CD4-positive, alpha-beta T cell treated with Interleukin-10 for 1 hour (primary cell): Measurements from ENCODE around the gene BCR.

Experiments used
- DNase-seq: peaks from one replicate; pipeline ENCODE4 v3.0.0-alpha.2; 2020

The BCR gene

DNA sequence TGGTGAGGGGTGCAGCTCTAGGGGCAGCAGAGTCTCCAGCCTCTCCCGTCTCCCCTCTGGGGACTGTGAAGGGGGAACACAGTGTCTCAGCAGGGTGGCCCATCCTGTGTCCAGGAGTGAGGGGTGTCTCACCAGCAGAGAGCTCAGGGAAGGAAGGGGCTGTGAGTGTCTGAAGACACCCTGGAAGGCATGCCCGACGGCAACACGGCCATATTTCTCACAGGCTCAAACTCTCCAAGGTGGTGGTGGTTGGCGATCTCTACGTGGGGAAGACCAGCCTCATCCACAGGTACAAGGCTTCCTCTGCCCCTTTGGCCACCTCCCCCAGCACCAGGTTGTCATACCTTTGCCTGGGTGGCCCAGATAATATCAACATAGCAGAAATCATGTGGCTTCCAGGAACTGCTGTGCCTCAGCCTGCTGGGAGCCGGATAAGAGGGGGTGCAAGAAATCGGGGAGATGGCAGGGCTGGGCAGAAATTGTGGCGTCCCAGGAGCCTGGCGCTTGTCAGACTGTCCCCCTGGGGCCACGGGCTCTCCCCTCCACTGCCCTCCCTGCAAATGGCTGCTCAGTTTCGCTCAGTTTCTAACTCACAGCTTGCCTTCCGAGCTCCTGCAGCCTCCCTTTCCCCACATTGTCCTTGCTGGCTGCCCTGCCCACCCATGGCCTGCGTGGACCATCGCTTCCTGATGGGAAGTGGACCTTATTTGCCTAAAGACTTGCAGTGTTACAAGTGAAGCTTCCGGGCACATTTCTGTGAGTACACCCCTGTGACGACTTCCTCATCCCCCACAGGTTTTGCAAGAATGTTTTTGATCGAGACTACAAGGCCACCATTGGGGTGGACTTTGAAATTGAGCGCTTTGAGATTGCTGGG lies 27.8 kb upstream of the BCR start:
- no peak for DNase-seq

DNA sequence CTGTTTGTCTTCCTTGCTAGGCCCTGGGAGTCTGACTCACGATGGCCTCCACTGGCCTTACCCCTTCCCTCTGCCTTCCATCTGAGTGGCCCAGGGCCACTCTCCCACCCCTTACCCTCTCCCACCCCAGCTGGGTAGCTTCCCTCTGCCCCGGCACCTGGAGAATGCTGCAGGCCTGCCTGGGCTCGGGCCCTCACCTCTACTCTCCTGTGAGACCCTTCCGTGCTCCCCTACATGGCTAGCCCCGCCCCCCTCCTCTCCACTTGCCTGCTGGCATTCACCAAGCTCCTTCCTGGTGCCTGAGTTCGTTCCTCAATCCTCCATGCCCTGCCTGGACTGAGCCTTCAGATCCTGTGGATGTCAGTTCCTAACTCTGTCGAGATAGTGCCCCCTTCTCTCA lies 26.3 kb upstream of the BCR start:
- no peak for DNase-seq

GRCh38 chr22:23154461-23154860 lies 25.8 kb upstream of the BCR start:
- DNase-seq = no peak

DNA sequence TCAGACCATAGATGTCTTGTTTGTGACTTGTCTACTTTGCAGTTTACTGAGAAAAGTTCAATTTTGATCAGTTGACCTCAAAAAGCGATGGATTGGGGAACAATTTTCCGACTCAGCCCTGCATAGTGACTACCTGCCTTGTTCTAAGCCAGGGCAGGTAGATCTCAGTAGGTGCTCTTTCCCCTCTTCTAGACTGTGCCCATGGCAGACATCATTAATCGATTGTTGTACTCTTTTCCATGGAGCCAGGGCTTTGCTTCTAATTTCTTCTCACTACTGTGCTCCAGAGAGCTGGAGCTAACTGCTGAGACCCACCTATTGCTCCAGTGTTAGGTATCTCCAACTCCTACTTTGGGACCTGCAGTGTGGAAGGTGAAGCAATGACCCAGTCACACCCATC lies 25.2 kb upstream of the BCR start:
- DNase-seq = no peak

DNA sequence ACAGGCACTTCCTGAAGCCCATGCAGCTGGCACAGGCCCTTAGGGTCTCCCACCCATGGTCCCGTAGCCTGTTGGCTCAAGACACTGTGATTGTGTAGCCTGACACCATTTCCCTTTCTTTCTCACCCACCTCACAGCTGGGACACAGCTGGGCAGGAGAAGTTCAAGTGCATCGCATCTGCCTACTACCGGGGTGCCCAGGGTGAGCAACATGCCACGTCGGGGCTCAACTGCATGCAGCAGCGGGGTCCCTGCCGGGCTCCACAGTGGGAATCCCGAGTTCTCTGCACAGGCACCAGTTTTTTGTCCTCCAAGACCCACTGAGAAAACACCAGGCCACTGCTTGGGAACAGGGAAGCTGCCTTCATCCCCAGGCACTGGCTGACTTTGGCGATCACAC lies 24.5 kb upstream of the BCR start:
- DNase-seq = no peak

DNA sequence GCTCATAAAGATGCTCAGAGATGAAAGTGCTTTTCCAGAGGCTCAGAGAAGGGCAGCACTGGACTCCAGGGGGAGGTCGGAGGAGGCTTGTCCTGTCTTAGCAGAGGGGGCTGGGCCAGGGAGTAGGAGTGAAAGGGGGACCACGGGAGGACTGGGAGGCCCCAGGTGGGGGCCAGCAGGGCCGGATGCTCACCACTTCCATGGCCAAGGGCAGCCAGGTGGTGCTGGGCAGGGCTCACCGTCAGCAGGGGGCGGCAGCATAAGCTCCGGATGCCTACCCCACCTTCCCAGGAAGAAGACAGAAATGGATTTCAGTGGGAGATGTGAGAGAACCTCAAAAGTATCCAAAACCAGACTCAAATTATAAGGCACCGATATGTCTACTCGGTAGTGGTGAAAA lies 24.0 kb upstream of the BCR start:
- DNase-seq = no peak

- no peak for DNase-seq
Measured at GRCh38 chr22:23157560-23158515, 22.5 kb upstream of the BCR start.

GRCh38 chr22:23158516-23159290 lies 21.6 kb upstream of the BCR start:
- DNase-seq = no peak

DNA sequence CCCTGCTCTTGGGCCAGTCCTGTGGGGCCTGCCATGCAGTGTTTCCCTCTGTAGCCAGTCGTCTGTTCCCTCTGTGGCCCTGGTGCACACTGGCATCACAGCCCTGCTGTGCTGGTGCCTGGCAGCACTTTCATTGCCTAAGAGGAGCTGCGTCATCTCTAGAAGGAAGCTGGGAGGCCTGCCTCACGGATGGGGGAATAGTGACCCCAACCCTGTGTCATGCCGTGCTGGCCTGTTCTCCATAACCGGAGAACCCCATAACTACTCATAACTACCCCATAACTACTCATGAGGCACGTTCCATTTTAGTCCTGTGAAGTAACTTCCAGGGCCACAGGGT lies 21.0 kb upstream of the BCR start:
- no peak for DNase-seq

GRCh38 chr22:23161029-23161428 lies 19.3 kb upstream of the BCR start:
- no peak for DNase-seq

GRCh38 chr22:23161574-23161973 lies 18.7 kb upstream of the BCR start:
- no peak for DNase-seq

- DNase-seq = no peak
Measured at GRCh38 chr22:23163665-23164064, 16.6 kb upstream of the BCR start.

DNA sequence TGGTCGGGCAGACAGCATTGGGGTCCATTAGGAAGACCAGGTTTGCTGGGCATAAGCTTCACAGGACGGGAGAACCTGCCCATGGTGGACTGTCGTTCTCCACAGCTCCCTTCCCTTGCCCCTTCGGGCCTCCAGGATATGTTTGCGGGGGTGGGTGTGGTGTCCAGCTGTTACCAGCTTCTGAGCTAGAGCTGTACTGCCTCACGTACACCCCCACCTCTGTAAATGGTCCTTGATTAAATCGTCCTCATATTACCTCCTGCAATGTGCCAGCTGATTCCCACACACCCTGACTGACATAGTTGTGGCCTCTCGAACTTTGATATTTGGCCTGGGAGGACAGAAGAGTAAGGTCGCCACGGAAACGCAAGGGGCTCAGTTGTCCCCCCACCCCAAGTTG lies 16.2 kb upstream of the BCR start:
- DNase-seq = no peak

DNA sequence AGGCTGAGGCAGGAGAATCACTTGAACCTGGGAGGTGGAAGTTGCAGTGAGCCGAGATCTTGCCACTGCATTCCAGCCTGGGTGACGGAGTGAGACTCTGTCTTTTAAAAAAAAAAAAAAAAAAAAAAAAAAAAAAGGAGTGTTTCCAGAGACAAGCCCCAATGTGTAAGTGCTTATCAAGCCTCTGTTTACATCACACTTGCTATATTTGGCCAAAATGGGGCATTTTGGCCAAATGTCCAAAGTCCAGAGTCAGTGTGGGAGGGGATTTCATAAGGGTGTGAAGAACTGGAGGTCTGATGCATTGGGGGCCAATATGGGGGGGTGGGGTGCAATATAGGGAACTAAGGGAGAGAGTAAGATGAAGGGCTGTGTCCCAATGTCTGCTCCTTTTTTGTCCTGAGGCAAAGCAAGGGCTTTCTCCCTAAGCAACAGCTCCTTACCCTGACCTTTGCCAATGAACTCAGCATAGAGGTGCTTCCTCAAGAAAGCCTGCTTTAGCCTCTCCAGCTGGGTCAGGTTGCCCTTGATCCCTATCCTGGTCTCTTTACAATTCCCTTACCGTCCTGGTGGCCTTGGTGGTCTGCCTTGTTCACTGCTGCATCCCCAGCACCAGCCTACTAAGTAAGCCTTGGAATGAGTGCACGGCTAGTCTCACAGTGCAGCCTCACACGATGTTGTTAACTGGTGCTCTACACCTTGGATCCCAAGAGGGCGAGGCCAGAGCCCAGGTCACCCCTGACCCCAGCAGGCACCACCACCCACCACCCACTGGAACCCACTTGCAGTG lies 14.1 kb upstream of the BCR start:
- DNase-seq = no peak

DNA sequence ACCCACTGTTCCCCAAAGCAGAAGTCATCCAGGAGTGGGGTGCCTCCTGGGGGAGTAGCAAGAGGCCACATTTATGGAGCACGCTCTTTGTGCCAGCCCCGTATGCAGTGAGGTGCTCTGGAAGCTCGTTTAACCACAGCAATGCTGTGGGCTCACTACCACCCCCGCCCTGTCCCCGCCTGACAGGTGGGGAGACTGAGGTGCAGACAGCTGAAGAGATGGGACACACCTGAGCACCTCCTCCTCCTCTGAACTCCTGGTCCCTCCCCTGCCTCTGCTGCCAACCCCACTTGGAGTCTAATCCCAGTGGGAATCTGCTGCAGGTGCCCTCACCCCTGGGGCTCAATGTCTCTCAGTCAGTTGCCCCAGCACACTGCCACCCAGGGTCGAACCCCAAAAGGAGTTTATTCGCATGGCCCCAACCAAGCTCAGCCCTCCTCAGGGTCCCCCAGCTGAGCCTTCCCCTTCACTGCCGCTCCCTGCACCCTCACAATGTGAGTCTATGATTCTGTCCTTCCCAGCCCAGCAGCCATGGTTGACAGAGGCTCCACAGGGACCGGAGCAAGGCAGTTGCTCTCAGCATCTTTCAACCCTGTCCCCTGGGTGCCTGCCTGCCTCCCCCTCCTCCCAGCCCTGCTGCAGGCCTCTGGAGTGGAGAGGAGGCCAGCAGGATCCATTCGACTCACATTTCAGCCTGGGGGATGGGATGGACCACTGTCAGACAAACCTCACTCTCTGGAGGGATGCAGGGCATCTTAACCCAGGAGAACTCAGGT lies 13.3 kb upstream of the BCR start:
- no peak for DNase-seq

DNA sequence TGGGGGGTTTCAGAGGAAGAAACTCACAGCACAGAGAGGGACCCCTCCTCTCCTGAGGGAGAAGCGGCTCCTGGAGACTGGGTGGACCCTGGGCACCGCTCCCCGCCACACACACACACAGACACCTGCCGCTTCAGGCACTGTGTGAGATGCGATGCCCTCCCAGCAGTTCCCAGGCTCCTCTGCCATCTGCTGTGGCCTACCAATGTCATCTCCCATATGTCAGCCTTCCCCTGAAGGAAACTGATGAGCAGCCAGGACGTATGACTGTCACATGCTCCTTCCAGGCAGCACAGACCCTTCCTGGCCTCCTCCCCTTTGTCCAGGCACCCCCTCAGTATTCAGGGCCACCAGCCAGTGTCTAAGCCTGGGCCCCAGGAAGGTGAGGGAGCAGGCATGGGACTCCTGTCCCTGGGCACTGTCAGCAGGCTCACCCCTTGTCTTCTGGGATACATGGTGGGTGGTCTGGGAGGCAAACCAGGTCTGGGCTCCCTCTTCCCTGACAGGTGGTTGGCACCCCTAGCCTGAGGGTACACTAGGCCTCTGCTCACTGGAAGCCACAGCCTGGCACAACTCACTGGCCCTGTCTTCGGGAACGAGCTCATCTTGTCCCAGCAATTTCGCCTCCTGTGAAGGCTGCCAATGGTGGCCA lies 11.8 kb upstream of the BCR start:
- no peak for DNase-seq

DNA sequence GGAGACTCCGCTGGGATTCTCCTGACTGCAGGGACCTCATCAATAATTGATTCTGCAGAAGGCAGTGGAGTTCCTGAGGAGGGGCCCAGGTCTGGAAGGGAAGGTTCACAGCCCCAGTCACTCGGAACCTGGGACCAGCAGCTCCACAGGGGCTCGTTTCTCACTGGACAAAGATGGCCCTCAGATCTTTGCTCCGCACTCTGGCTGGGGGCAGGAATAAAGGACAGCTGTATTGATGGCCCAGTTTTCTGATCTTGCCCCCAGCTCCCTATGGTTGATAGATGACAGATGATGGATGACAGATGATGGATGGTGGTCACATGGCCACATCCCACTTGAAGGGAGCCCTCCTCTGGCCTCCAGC lies 11.3 kb upstream of the BCR start:
- DNase-seq = no peak

GRCh38 chr22:23175817-23176644 lies 4.3 kb upstream of the BCR start:
- DNase-seq = no peak

GRCh38 chr22:23176645-23177027 lies 3.7 kb upstream of the BCR start:
- no peak for DNase-seq

DNA sequence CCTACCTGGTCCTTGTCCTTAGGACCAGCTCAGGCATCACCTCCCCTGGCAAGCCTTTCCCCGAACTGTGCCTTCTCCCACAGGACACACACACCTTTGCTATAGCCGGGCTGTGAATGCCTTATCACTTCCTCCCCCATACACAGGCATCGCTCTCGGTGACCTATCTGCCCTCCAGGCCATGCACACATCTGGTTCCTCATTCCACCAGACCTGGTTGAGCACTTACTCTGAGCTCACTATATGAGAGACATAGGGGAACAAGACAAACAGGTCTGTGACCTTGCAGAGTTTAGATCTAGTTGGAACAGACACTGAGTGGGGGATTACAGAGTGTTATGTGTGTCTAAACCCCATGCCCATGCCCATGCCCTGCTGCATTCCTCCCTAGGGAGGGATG lies 3.1 kb upstream of the BCR start:
- no peak for DNase-seq
